K562 (cell line): ENCODE data around the gene DENR. TPM values are rescaled to one million over a fixed set of nuclear protein-coding genes. Genes with fewer than 3 reads are reported as not detected.
"Not testable (repeated sequence)": the region's sequence is repeated elsewhere in the genome, so short reads cannot be mapped to it uniquely, and the experiment has no call there.

Source experiments
- ATAC-seq: fragments of 200-7000 bp; cut with Tn5 transposase; 3 replicates; pipeline ENCODE4 v1.9.1; 2020; ENCODE audit warnings: moderate library complexity
- BruUV-seq: library from RNA; stranded (reverse); fragments of 400-500 nt; replicated peaks from 2 replicates; lab custom pipeline; 2021; lab: Mats Ljungman, UMichigan
- CTCF ChIA-PET: fragments of 300-600 bp; formaldehyde crosslinking; extraction: SDS; loops from one replicate; lab custom pipeline; 2021; ENCODE audit warnings: low intra/inter-chr PET ratio; lab: Yijun Ruan, JAX
- POLR2A ChIA-PET: fragments of 300-600, 350-650 bp; sonication (Branson Sonifier 250); formaldehyde crosslinking; extraction: SDS; loops from one replicate; lab custom pipeline; 2021; ENCODE audit warnings: antibody characterized with exemption, inconsistent platforms; lab: Yijun Ruan, JAX
- DNase-seq, 4 experiments: peaks; one replicate each; pipeline versions ENCODE4 v3.0.0 to v3.0.0-alpha.2; 2011 to 2018; ENCODE audit warnings: low spot score in 3 of 4, mixed read lengths in 3 of 4; ENCODE audit errors: extremely low read depth in 1 of 4
- FAIRE-seq: peaks from 2 replicates; lab custom pipeline; 2011; peaks lifted over from hg19 to GRCh38; lab: Jason Lieb, UNC
- H2AFZ ChIP-seq: 2 replicates; pipeline ENCODE4 v1.6.0; 2011; ENCODE audit warnings: low read depth, low read length, control low read depth, inconsistent platforms
- H3K27ac ChIP-seq: fragments of 200-600 bp; 3 replicates; pipeline ENCODE4 v1.8.0; 2011; ENCODE audit warnings: low read depth, mild to moderate bottlenecking, control low read depth, inconsistent platforms, low read length, moderate library complexity, mixed read lengths; ENCODE audit errors: extremely low read depth
- H3K27me3 ChIP-seq, 2 experiments: fragments of 300-600 bp in 1 of 2; 2 replicates in 1 of 2; 3 replicates in 1 of 2; pipeline versions ENCODE4 v1.6.0 to v1.8.0; 2011; ENCODE audit warnings: inconsistent platforms in 2 of 2, low read length in 2 of 2, mild to moderate bottlenecking in 1 of 2, mixed read lengths in 1 of 2, moderate library complexity in 1 of 2; ENCODE audit not compliant: control insufficient read depth in 2 of 2, insufficient read depth in 2 of 2
- H3K36me3 ChIP-seq: fragments of 300-600 bp; 3 replicates; pipeline ENCODE4 v1.8.0; 2011; ENCODE audit warnings: mild to moderate bottlenecking, low read length, inconsistent platforms; ENCODE audit not compliant: control insufficient read depth, insufficient read depth
- H3K4me1 ChIP-seq, 2 experiments: fragments of 200-600 bp in 1 of 2; replicated peaks in 1 of 2; 2 replicates in 1 of 2; 3 replicates in 1 of 2; pipeline versions ENCODE4 v1.5.1 to v1.8.0; 2011; ENCODE audit warnings: inconsistent platforms in 2 of 2, low read length in 2 of 2, mild to moderate bottlenecking in 1 of 2, mixed read lengths in 1 of 2, moderate library complexity in 1 of 2; ENCODE audit not compliant: control insufficient read depth in 2 of 2, insufficient read depth in 2 of 2
- H3K4me2 ChIP-seq: 2 replicates; pipeline ENCODE4 v1.6.1; 2011; ENCODE audit warnings: low read length, control low read depth, inconsistent platforms, mixed read lengths; ENCODE audit not compliant: insufficient read depth
- H3K4me3 ChIP-seq: fragments of 200-600 bp; sonication (generic), shearing (Covaris generic); 2 replicates; pipeline ENCODE4 v1.5.1; 2016; ENCODE audit warnings: control low read depth, inconsistent platforms
- H3K79me2 ChIP-seq: fragments of 200-600 bp; 3 replicates; pipeline ENCODE4 v1.8.0; 2011; ENCODE audit warnings: low read length, inconsistent platforms; ENCODE audit not compliant: control insufficient read depth, insufficient read depth
- H3K9ac ChIP-seq, 2 experiments: 2 replicates each; pipeline versions ENCODE4 v1.6.0 to v1.6.1; 2011; ENCODE audit warnings: low read depth in 2 of 2, low read length in 2 of 2, control low read depth in 1 of 2, inconsistent platforms in 1 of 2, mild to moderate bottlenecking in 1 of 2, mixed read lengths in 1 of 2; ENCODE audit not compliant: insufficient read depth in 1 of 2
- H3K9me1 ChIP-seq: one replicate; pipeline ENCODE4 v1.6.0; 2011; ENCODE audit warnings: inconsistent platforms, mild to moderate bottlenecking, low read length, moderate library complexity; ENCODE audit not compliant: control insufficient read depth, insufficient read depth
- H3K9me3 ChIP-seq: replicated peaks from 2 replicates; pipeline ENCODE4 v1.5.1; 2011; ENCODE audit warnings: low read depth, low read length, inconsistent platforms; ENCODE audit not compliant: control insufficient read depth, insufficient read depth
- H4K20me1 ChIP-seq: replicated peaks from 2 replicates; pipeline ENCODE4 v1.6.1; 2011; ENCODE audit warnings: low read length, inconsistent platforms, mixed read lengths; ENCODE audit not compliant: control insufficient read depth, insufficient read depth
- ARID1B ChIP-seq: fragments of 450-650 bp; IDR thresholded peaks from 2 replicates; pipeline ENCODE4 v1.6.1; 2016; ENCODE audit warnings: antibody characterized with exemption, mild to moderate bottlenecking, inconsistent platforms
- CBFA2T2 ChIP-seq: fragments of 450-650 bp; conservative IDR thresholded peaks from 2 replicates; pipeline ENCODE4 v1.6.1; 2017; ENCODE audit warnings: mild to moderate bottlenecking
- CTBP1 ChIP-seq: fragments of 450-650 bp; IDR thresholded peaks from 2 replicates; pipeline ENCODE4 v1.6.1; 2016; ENCODE audit warnings: borderline replicate concordance
- CXXC5 ChIP-seq: fragments of 250-450 bp; sonication (Bioruptor Pico); IDR thresholded peaks from 2 replicates; pipeline ENCODE4 v1.8.0; 2022; ENCODE audit warnings: inconsistent platforms, mild to moderate bottlenecking, moderate library complexity
- DPF2 ChIP-seq: fragments of 450-650 bp; IDR thresholded peaks from 2 replicates; pipeline ENCODE4 v1.6.1; 2016
- HDAC1 ChIP-seq, 2 experiments: fragments of 450-650 bp; IDR thresholded peaks; 2 replicates each; pipeline ENCODE4 v1.6.1; 2016 to 2017; ENCODE audit warnings: inconsistent platforms in 1 of 2, mild to moderate bottlenecking in 1 of 2, moderate library complexity in 1 of 2
- KDM1A ChIP-seq, 2 experiments: fragments of 450-650 bp; IDR thresholded peaks; 2 replicates each; pipeline ENCODE4 v1.6.1; 2016; ENCODE audit warnings: mild to moderate bottlenecking in 2 of 2
- KLF16 ChIP-seq: IDR thresholded peaks from 2 replicates; pipeline ENCODE4 v1.6.1; 2016; ENCODE audit warnings: antibody characterized with exemption
- MTA2 ChIP-seq: fragments of 450-650 bp; IDR thresholded peaks from 2 replicates; pipeline ENCODE4 v1.6.1; 2016; ENCODE audit warnings: low read depth
- NCOR1 ChIP-seq: fragments of 450-650 bp; IDR thresholded peaks from 2 replicates; pipeline ENCODE4 v1.6.1; 2016; ENCODE audit warnings: mild to moderate bottlenecking, moderate library complexity
- NFIC ChIP-seq: fragments of 450-650 bp; IDR thresholded peaks from 2 replicates; pipeline ENCODE4 v1.6.1; 2017; ENCODE audit warnings: mild to moderate bottlenecking, inconsistent platforms
- NONO ChIP-seq, 2 experiments: fragments of 200-400 bp in 1 of 2; fragments of 450-650 bp in 1 of 2; formaldehyde crosslinking in 1 of 2; IDR thresholded peaks; 2 replicates each; pipeline ENCODE4 v1.6.1; 2017; ENCODE audit warnings: low read depth in 2 of 2, mild to moderate bottlenecking in 2 of 2, moderate library complexity in 2 of 2, low read length in 1 of 2
- PML ChIP-seq: IDR thresholded peaks from 2 replicates; pipeline ENCODE4 v1.6.1; 2012; ENCODE audit warnings: low read length, inconsistent platforms
- POLR2AphosphoS5 ChIP-seq: IDR thresholded peaks from 2 replicates; pipeline ENCODE4 v1.6.1; 2011; ENCODE audit warnings: mild to moderate bottlenecking, low read depth, low read length, moderate library complexity; ENCODE audit not compliant: control insufficient read depth, insufficient read depth
- RCOR1 ChIP-seq, 2 experiments: IDR thresholded peaks; 2 replicates each; pipeline ENCODE4 v1.6.1; 2012; ENCODE audit warnings: low read depth in 2 of 2, low read length in 2 of 2, borderline replicate concordance in 1 of 2, improper control_type of control experiment in 1 of 2
- SMAD4 ChIP-seq: fragments of 250-450 bp; sonication (Bioruptor Pico); conservative IDR thresholded peaks from 2 replicates; pipeline ENCODE4 v1.8.0; 2021; ENCODE audit warnings: inconsistent platforms, mild to moderate bottlenecking, moderate library complexity
- SMARCA4 ChIP-seq: fragments of 450-650 bp; IDR thresholded peaks from 2 replicates; pipeline ENCODE4 v1.6.1; 2016
- SMARCE1 ChIP-seq: fragments of 450-650 bp; IDR thresholded peaks from 2 replicates; pipeline ENCODE4 v1.7.1; 2016; ENCODE audit warnings: mild to moderate bottlenecking
- SOX6 ChIP-seq: fragments of 450-650 bp; IDR thresholded peaks from 2 replicates; pipeline ENCODE4 v1.6.1; 2014; ENCODE audit warnings: mild to moderate bottlenecking
- TAL1 ChIP-seq: fragments of 450-650 bp; IDR thresholded peaks from 2 replicates; pipeline ENCODE4 v1.6.1; 2016; ENCODE audit warnings: mild to moderate bottlenecking
- TCF3 ChIP-seq: sonication (generic); formaldehyde crosslinking; IDR thresholded peaks from 2 replicates; pipeline ENCODE4 v1.4.0; 2020; ENCODE audit warnings: mild to moderate bottlenecking, missing genetic modification reagents
- TEAD4 ChIP-seq, 2 experiments: sonication (generic) in 1 of 2; formaldehyde crosslinking in 1 of 2; IDR thresholded peaks; 2 replicates each; pipeline versions ENCODE4 v1.6.1 to v1.8.0; 2012 to 2022; ENCODE audit warnings: borderline replicate concordance in 1 of 2, inconsistent platforms in 1 of 2, low read length in 1 of 2, mild to moderate bottlenecking in 1 of 2, missing genetic modification reagents in 1 of 2
- TRIM24 ChIP-seq, 2 experiments: fragments of 450-650 bp; IDR thresholded peaks; 2 replicates each; pipeline ENCODE4 v1.6.1; 2016
- ZEB2 ChIP-seq: fragments of 450-650 bp; IDR thresholded peaks from 2 replicates; pipeline ENCODE4 v1.6.1; 2016
- ZFX ChIP-seq: sonication (generic); formaldehyde crosslinking; IDR thresholded peaks from 2 replicates; pipeline ENCODE4 v1.8.0; 2022; ENCODE audit warnings: mild to moderate bottlenecking, missing genetic modification reagents, moderate library complexity
- WGBS: fragments of 100-300 bp; shearing (Covaris generic); methylation state at CpG from one replicate; pipeline ENCODE4 v1.1.6; 2016; ENCODE audit warnings: low coverage, mixed read lengths; ENCODE audit not compliant: insufficient coverage; ENCODE audit errors: missing lambda C conversion rate; 5-methylcytosine and 5-hydroxymethylcytosine counted together
- in situ Hi-C: fragments of 300-500 bp; cut with MboI; formaldehyde crosslinking; loops from 4 replicates; pipeline ENCODE4 v1.15.0; 2018; ENCODE audit warnings: inconsistent platforms, mixed read lengths
- intact Hi-C: fragments of 100-400 bp; cut with micrococcal nuclease; formaldehyde crosslinking; loops from 2 replicates; pipeline ENCODE4 v1.14.2; 2022
- polyA plus RNA-seq, 8 experiments: library from polyadenylated mRNA; depleted of rRNA in 4 of 8; stranded (reverse) in 5 of 8; unstranded in 3 of 8; fragments of >200 nt; fragmentation: Nextera tagmentation in 2 of 8; fragmentation: Illumina TruSeq in 1 of 8; extraction: Ambion mirVana in 2 of 8; extraction: Trizol in 1 of 8; gene quantifications; 2 replicates each; pipeline versions ENCODE4 v1.2.1 to v1.2.3, GENCODE V29; 2011 to 2014; ENCODE audit warnings: inconsistent platforms in 1 of 8, missing spikeins in 1 of 8
- total RNA-seq, 7 experiments: library from RNA; depleted of rRNA in 6 of 7; stranded (reverse); fragments of >200 nt in 6 of 7; fragmentation: Illumina TruSeq in 2 of 7; extraction: Trizol in 2 of 7; gene quantifications; 2 replicates each; pipeline versions ENCODE4 v1.2.1 to v1.2.3, GENCODE V29; 2011 to 2021; ENCODE audit warnings: low replicate concordance in 1 of 7
- TF ChIP-seq, protein P1 (sequence below): sonication (generic); formaldehyde crosslinking; IDR thresholded peaks from 2 replicates; pipeline ENCODE4 v1.9.0; 2022; ENCODE audit warnings: mild to moderate bottlenecking, missing genetic modification reagents

The DENR gene
- total and polyA plus RNA-seq, 9 of the 15 experiments (the other 6 are each of a cell fraction or from before 2014, with no cell fraction given): 32.5 to 77.4 (median 54.7) TPM

DNA sequence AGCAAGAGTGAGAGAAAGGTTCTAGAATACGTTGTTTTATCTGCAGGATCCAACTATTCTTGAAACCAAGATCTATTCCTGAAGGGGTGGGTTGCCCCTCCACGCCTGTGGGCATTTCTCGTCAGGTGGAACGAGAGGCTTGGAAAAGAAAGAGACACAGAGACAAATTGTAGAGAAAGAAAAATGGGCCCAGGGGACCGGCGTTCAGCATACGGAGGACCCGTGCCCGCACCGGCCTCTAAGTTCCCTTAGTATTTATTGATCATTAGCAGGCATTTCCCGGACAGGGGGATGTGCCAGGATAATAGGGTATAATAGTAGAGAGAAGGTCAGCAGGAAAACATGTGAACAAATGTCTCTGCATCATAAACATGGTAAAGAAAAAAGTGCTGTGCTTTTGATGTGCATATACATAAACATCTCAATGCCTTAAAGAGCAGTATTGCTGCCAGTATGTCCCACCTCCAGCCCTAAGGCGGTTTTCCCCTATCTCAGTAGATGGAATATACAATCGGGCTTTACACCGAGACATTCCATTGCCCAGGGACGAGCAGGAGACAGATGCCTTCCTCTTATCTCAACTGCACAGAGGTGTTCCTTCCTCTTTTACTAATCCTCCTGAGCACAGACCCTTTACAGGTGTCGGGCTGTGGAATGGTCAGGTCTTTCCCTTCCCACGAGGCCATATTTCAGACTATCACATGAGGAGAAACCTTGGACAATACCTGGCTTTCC lies 1.7 kb upstream of the DENR start:
- H3K9me1 ChIP-seq; FAIRE-seq; H3K4me3 ChIP-seq; BruUV-seq; POLR2A ChIA-PET; H3K9ac ChIP-seq; H3K27me3 ChIP-seq; H3K9me3 ChIP-seq; H4K20me1 ChIP-seq; ATAC-seq; TF ChIP-seq TEAD4 (CRISPR knock-in tag; IDR thresholded peaks at IDR 0.05; ENCODE audit: borderline replicate concordance): not testable (repeated sequence)
- H2AFZ ChIP-seq: peak overlapping the region; percentile 62
- H3K27ac ChIP-seq: 0 out of 3 replicates have a peak overlapping the region, but pooled peaks have one; percentile 26
- peak overlapping the region; percentile 30; the same call in 1 of the 2 replicates for H3K4me2 ChIP-seq
- peaks cover 24% of the 10 kb centered on the region for H3K36me3 ChIP-seq
- H3K4me1 ChIP-seq: peaks cover 18 to 26% of the 10 kb centered on the region in 2 experiments; a peak in 4 of 5 replicates
- CTCF ChIA-PET: interaction anchor here (0.6 to 4.1 kb wide), 2 partner anchors 114 to 512 kb away, joined by 3 to 61 read pairs; no protein-coding TSS in a partner anchor
- peaks cover 27% of the 10 kb centered on the region for H3K79me2 ChIP-seq
- in situ Hi-C loops (loop anchor here (5.0 kb wide), 1 partner anchor 114 kb away; no protein-coding TSS in a partner anchor), intact Hi-C loops (loop anchor here (10.0 kb wide), 1 partner anchor 356 kb away; no protein-coding TSS in a partner anchor)
- peak in 1 of 4 experiments; percentile 54 for DNase-seq
- WGBS: 31% methylated on average over 16 of the region's 17 CpGs
- TF ChIP-seq KLF16 (peak; percentile 52; the same call in 1 of the 2 replicates), NFIC (peak; percentile 45; the same call in 1 of the 2 replicates), DPF2 (peak; percentile 67), ARID1B (peak; percentile 88), CBFA2T2 (peak; percentile 88), MTA2 (peak; percentile 65), SMARCA4 (peak; percentile 70), SMARCE1 (peak; percentile 75; the same call in 1 of the 2 replicates), PML (0 out of 2 replicates have a peak, but pooled peaks have one; percentile 45), KDM1A (IDR thresholded peaks at IDR 0.05) (peak; percentile 40 to 69; a peak in 2 of 4 replicates), ZEB2 (peak; percentile 97), TAL1 (peak; percentile 86), NCOR1 (peak; percentile 60), SOX6 (peak; percentile 76; the same call in 1 of the 2 replicates), ZFX (CRISPR knock-in tag) (peak; percentile 20; the same call in 1 of the 2 replicates), CTBP1 (peak; percentile 95), SMAD4 (peak; percentile 75), RCOR1 (IDR thresholded peaks at IDR 0.05; ENCODE audit: borderline replicate concordance in 1 of 2, low read depth in 2 of 2, low read length in 2 of 2) (0 out of 4 replicates have a peak, but pooled peaks of 1 of the 2 experiments have one; percentile 16), CXXC5 (peak; percentile 56), TCF3 (CRISPR knock-in tag) (peak; percentile 87), POLR2AphosphoS5 (peak; percentile 42; the same call in 1 of the 2 replicates), NONO (IDR thresholded peaks at IDR 0.05; ENCODE audit: low read depth in 2 of 2, low read length in 1 of 2) (peak in 1 of 2 experiments; percentile 30; a peak in 1 of 4 replicates), HDAC1 (IDR thresholded peaks at IDR 0.05) (0 out of 4 replicates have a peak, but pooled peaks of 1 of the 2 experiments have one; percentile 21), TRIM24 (IDR thresholded peaks at IDR 0.05) (peak; percentile 41 to 59; a peak in 2 of 4 replicates), TEAD4 (IDR thresholded peaks at IDR 0.05; ENCODE audit: low read length) (peak; percentile 80)
- TF ChIP-seq, protein P1, sequence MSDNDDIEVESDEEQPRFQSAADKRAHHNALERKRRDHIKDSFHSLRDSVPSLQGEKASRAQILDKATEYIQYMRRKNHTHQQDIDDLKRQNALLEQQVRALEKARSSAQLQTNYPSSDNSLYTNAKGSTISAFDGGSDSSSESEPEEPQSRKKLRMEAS: peak; percentile 33; the same call in 1 of the 2 replicates
